NT2/D1 (cell line): Measurements from ENCODE around the gene STK38.

Source experiments
- DNase-seq: peaks from one replicate; pipeline ENCODE4 v3.0.0-alpha.2; 2011; ENCODE audit warnings: low read depth, low spot score
- H3K27me3 ChIP-seq: 2 replicates; pipeline ENCODE4 v1.6.0; 2011; ENCODE audit warnings: mild to moderate bottlenecking; ENCODE audit not compliant: insufficient read length, insufficient read depth
- H3K36me3 ChIP-seq: 2 replicates; pipeline ENCODE4 v1.6.1; 2011; ENCODE audit warnings: mild to moderate bottlenecking, low read length, mixed read lengths; ENCODE audit not compliant: insufficient read depth, insufficient read length
- H3K4me1 ChIP-seq: 2 replicates; pipeline ENCODE4 v1.5.1; 2011; ENCODE audit not compliant: insufficient read depth, insufficient read length
- H3K4me3 ChIP-seq: 2 replicates; pipeline ENCODE4 v1.5.1; 2011; ENCODE audit warnings: low read depth; ENCODE audit not compliant: insufficient read length
- H3K9ac ChIP-seq: 2 replicates; pipeline ENCODE4 v1.6.0; 2011; ENCODE audit warnings: low read depth; ENCODE audit not compliant: insufficient read length
- H3K9me3 ChIP-seq: 2 replicates; pipeline ENCODE4 v1.5.1; 2011; ENCODE audit warnings: mild to moderate bottlenecking, low read length; ENCODE audit not compliant: insufficient read depth
- SUZ12 ChIP-seq: IDR thresholded peaks from 2 replicates; pipeline ENCODE4 v1.6.1; 2011; ENCODE audit not compliant: insufficient read length, insufficient read depth; ENCODE audit errors: extremely low read depth
- YY1 ChIP-seq: IDR thresholded peaks from 2 replicates; pipeline ENCODE4 v1.6.1; 2011; ENCODE audit not compliant: insufficient read length, insufficient read depth
- ZNF274 ChIP-seq: IDR thresholded peaks from 2 replicates; pipeline ENCODE4 v1.6.1; 2011; ENCODE audit warnings: mild to moderate bottlenecking, low read depth, low read length

Gene STK38

GRCh38 chr6:36445621-36446020 is 101.7 kb downstream of the STK38 start:
- Histone ChIP-seq H3K9ac (no peak overlapping the region), H3K9me3 (peaks cover 10% of the 10 kb centered on the region; the same call in 1 of the 2 replicates), H3K4me3 (no peak overlapping the region)

GRCh38 chr6:36444470-36444869 is 102.8 kb downstream of the STK38 start:
- TF ChIP-seq ZNF274 (no peak), SUZ12 (no peak), YY1 (no peak)
- no peaks in the 10 kb centered on the region for H3K27me3 ChIP-seq
- peaks cover 2% of the 10 kb centered on the region for H3K4me1 ChIP-seq
- H3K36me3 ChIP-seq: peaks cover 24% of the 10 kb centered on the region
- H3K9ac ChIP-seq: no peak overlapping the region
- no peak for DNase-seq
- H3K9me3 ChIP-seq: peaks cover 10% of the 10 kb centered on the region; the same call in 1 of the 2 replicates
- no peak overlapping the region for H3K4me3 ChIP-seq

More at GRCh38 chr6:36445621-36446020, 101.7 kb downstream of the STK38 start:
- H3K27me3 ChIP-seq: no peaks in the 10 kb centered on the region
- H3K4me1 ChIP-seq: peaks cover 2% of the 10 kb centered on the region
- DNase-seq: no peak
- peaks cover 26% of the 10 kb centered on the region for H3K36me3 ChIP-seq
- TF ChIP-seq SUZ12 (no peak), ZNF274 (no peak), YY1 (no peak)
